H1 (cell line): ENCODE measurements around the gene STX19. TPM values are rescaled to one million over a fixed set of nuclear protein-coding genes. Genes with fewer than 3 reads are reported as not detected.

Experiments
- CTCF ChIA-PET: fragments of 300-600 bp; sonication (Branson Sonifier 250); formaldehyde crosslinking; loops from one replicate; lab custom pipeline; 2021; ENCODE audit not compliant: partially characterized antibody; lab: Charles Lee
- POLR2A ChIA-PET: fragments of 300-600 bp; sonication (Branson Sonifier 250); formaldehyde crosslinking; loops from one replicate; lab custom pipeline; 2021; ENCODE audit warnings: inconsistent platforms; ENCODE audit not compliant: partially characterized antibody; lab: Charles Lee
- DNase-seq, 2 experiments: peaks; one replicate each; pipeline versions ENCODE4 v3.0.0 to v3.0.0-alpha.2; 2010 to 2022; ENCODE audit warnings: low spot score in 2 of 2, low read depth in 1 of 2, mixed read lengths in 1 of 2
- FAIRE-seq: peaks from 2 replicates; lab custom pipeline; 2011; peaks lifted over from hg19 to GRCh38; lab: Jason Lieb, UNC
- H2AFZ ChIP-seq: 2 replicates; pipeline ENCODE4 v1.8.1; 2012; ENCODE audit warnings: low read length, inconsistent platforms
- H2AK5ac ChIP-seq: 2 replicates; pipeline ENCODE4 v1.6.1; 2013; ENCODE audit warnings: low read depth, low read length
- H2BK120ac ChIP-seq: replicated peaks from 2 replicates; pipeline ENCODE3; 2013; ENCODE audit warnings: low read depth, low read length, inconsistent platforms
- H2BK12ac ChIP-seq: 2 replicates; pipeline ENCODE4 v1.6.1; 2013; ENCODE audit warnings: low read depth, low read length
- H2BK15ac ChIP-seq: 2 replicates; pipeline ENCODE4 v1.6.1; 2013; ENCODE audit warnings: low read length
- H2BK20ac ChIP-seq: 2 replicates; pipeline ENCODE4 v1.6.1; 2013; ENCODE audit warnings: low read length
- H2BK5ac ChIP-seq: 2 replicates; pipeline ENCODE4 v1.6.1; 2013; ENCODE audit warnings: low read depth, low read length
- H3K14ac ChIP-seq: 2 replicates; pipeline ENCODE4 v1.6.1; 2013; ENCODE audit warnings: inconsistent platforms; ENCODE audit not compliant: insufficient read length
- H3K18ac ChIP-seq: 2 replicates; pipeline ENCODE4 v1.6.1; 2013; ENCODE audit warnings: low read length; ENCODE audit errors: extremely low read depth
- H3K23ac ChIP-seq: 2 replicates; pipeline ENCODE4 v1.6.1; 2013; ENCODE audit warnings: inconsistent platforms; ENCODE audit not compliant: insufficient read length
- H3K23me2 ChIP-seq: 2 replicates; pipeline ENCODE4 v1.6.1; 2013; ENCODE audit warnings: low read depth, low read length
- H3K27ac ChIP-seq: 2 replicates; pipeline ENCODE4 v1.6.1; 2011; ENCODE audit warnings: low read depth, low read length, inconsistent platforms
- H3K27me3 ChIP-seq, 4 experiments: replicated peaks in 1 of 4; 1 replicate in 1 of 4; 2 replicates in 3 of 4; pipeline versions ENCODE4 v1.6.1 to v1.8.1; 2011 to 2013; ENCODE audit warnings: low read length in 3 of 4, mild to moderate bottlenecking in 3 of 4, inconsistent platforms in 2 of 4, mixed read lengths in 2 of 4, moderate library complexity in 1 of 4; ENCODE audit not compliant: control insufficient read depth in 3 of 4, insufficient read depth in 3 of 4; ENCODE audit errors: extremely low read depth in 1 of 4
- H3K36me3 ChIP-seq, 4 experiments: 2 replicates each; pipeline versions ENCODE4 v1.6.1 to v1.8.1; 2011 to 2013; ENCODE audit warnings: mild to moderate bottlenecking in 4 of 4, low read length in 3 of 4, moderate library complexity in 2 of 4, control low read depth in 1 of 4, inconsistent platforms in 1 of 4; ENCODE audit not compliant: insufficient read depth in 4 of 4, control insufficient read depth in 2 of 4
- H3K4ac ChIP-seq: replicated peaks from 2 replicates; pipeline ENCODE3; 2013; ENCODE audit warnings: low read length, low read depth, mixed read lengths, inconsistent platforms; ENCODE audit not compliant: insufficient read length
- H3K4me1 ChIP-seq, 4 experiments: replicated peaks in 1 of 4; 1 replicate in 1 of 4; 2 replicates in 3 of 4; pipeline versions ENCODE4 v1.6.1 to v1.8.1; 2011 to 2013; ENCODE audit warnings: low read length in 3 of 4, inconsistent platforms in 2 of 4, mixed read lengths in 1 of 4; ENCODE audit not compliant: insufficient read depth in 4 of 4, control insufficient read depth in 3 of 4
- H3K4me2 ChIP-seq, 2 experiments: 2 replicates each; pipeline versions ENCODE4 v1.6.1 to v1.8.1; 2011 to 2013; ENCODE audit warnings: low read depth in 2 of 2, low read length in 2 of 2, control low read depth in 1 of 2, inconsistent platforms in 1 of 2, mild to moderate bottlenecking in 1 of 2; ENCODE audit not compliant: insufficient read depth in 1 of 2
- H3K4me3 ChIP-seq, 4 experiments: fragments of 200-600, 300-600 bp in 1 of 4; sonication (generic), shearing (Covaris generic), sonication (Bioruptor Twin) in 1 of 4; 2 replicates each; pipeline versions ENCODE4 v1.5.1 to v1.8.1; 2011 to 2016; ENCODE audit warnings: low read length in 4 of 4, low read depth in 3 of 4, control low read depth in 2 of 4, inconsistent platforms in 2 of 4, mild to moderate bottlenecking in 2 of 4, mixed read lengths in 1 of 4, moderate library complexity in 1 of 4; ENCODE audit not compliant: insufficient read depth in 2 of 4; ENCODE audit errors: extremely low read depth in 1 of 4
- H3K56ac ChIP-seq: replicated peaks from 2 replicates; pipeline ENCODE3; 2013; ENCODE audit warnings: low read depth, mild to moderate bottlenecking, mixed read lengths, low read length, inconsistent platforms; ENCODE audit not compliant: insufficient read length
- H3K79me1 ChIP-seq: 2 replicates; pipeline ENCODE4 v1.6.1; 2013; ENCODE audit warnings: low read depth, low read length, control low read depth
- H3K79me2 ChIP-seq, 2 experiments: 2 replicates each; pipeline versions ENCODE4 v1.6.1 to v1.8.1; 2012 to 2013; ENCODE audit warnings: low read length in 2 of 2, mild to moderate bottlenecking in 2 of 2, inconsistent platforms in 1 of 2; ENCODE audit not compliant: insufficient read depth in 2 of 2, control insufficient read depth in 1 of 2
- H3K9ac ChIP-seq, 4 experiments: replicated peaks in 1 of 4; 1 replicate in 1 of 4; 2 replicates in 3 of 4; pipeline versions ENCODE4 v1.6.1 to v1.8.1; 2011 to 2013; ENCODE audit warnings: low read depth in 3 of 4, low read length in 3 of 4, control low read depth in 2 of 4, mild to moderate bottlenecking in 2 of 4, moderate library complexity in 2 of 4, inconsistent platforms in 1 of 4; ENCODE audit errors: extremely low read depth in 1 of 4
- H3K9me3 ChIP-seq, 2 experiments: 2 replicates each; pipeline versions ENCODE4 v1.6.1 to v1.8.1; 2012 to 2013; ENCODE audit warnings: mild to moderate bottlenecking in 2 of 2, moderate library complexity in 2 of 2, control low read depth in 1 of 2, inconsistent platforms in 1 of 2, low read depth in 1 of 2, low read length in 1 of 2, mixed read lengths in 1 of 2; ENCODE audit not compliant: insufficient read depth in 2 of 2
- H4K20me1 ChIP-seq, 2 experiments: replicated peaks in 1 of 2; 2 replicates each; pipeline versions ENCODE3 to v1.8.1; 2011 to 2013; ENCODE audit warnings: inconsistent platforms in 2 of 2, low read length in 2 of 2, mild to moderate bottlenecking in 1 of 2; ENCODE audit not compliant: insufficient read depth in 2 of 2, control insufficient read depth in 1 of 2
- H4K5ac ChIP-seq: 2 replicates; pipeline ENCODE4 v1.6.1; 2013; ENCODE audit warnings: low read length, low read depth, mixed read lengths, inconsistent platforms; ENCODE audit not compliant: insufficient read length
- H4K8ac ChIP-seq: 2 replicates; pipeline ENCODE4 v1.8.0; 2013; ENCODE audit warnings: mild to moderate bottlenecking, moderate library complexity, low read length, inconsistent platforms; ENCODE audit not compliant: insufficient read depth; ENCODE audit errors: extremely low read depth
- H4K91ac ChIP-seq: replicated peaks from 2 replicates; pipeline ENCODE3; 2013; ENCODE audit warnings: low read length, mixed read lengths, inconsistent platforms; ENCODE audit not compliant: insufficient read length
- BRCA1 ChIP-seq: IDR thresholded peaks from 2 replicates; pipeline ENCODE4 v1.6.1; 2012; ENCODE audit warnings: low read depth, low read length, improper control_type of control experiment
- GABPA ChIP-seq: IDR thresholded peaks from 2 replicates; pipeline ENCODE4 v1.6.1; 2011; ENCODE audit warnings: mild to moderate bottlenecking, low read length, moderate library complexity, borderline replicate concordance; ENCODE audit not compliant: insufficient read depth
- KDM1A ChIP-seq: fragments of 200-600, 300-600 bp; sonication (generic); IDR thresholded peaks from 2 replicates; pipeline ENCODE4 v1.7.1; 2016; ENCODE audit warnings: mild to moderate bottlenecking, low read length, borderline replicate concordance
- PHF8 ChIP-seq: fragments of 200-600 bp; sonication (generic); conservative IDR thresholded peaks from 2 replicates; pipeline ENCODE4 v1.7.1; 2012; ENCODE audit warnings: low read depth, mild to moderate bottlenecking, inconsistent platforms, low read length, moderate library complexity
- TAF1 ChIP-seq: IDR thresholded peaks from 2 replicates; pipeline ENCODE4 v1.6.1; 2011; ENCODE audit warnings: mild to moderate bottlenecking, low read depth, low read length
- ZNF274 ChIP-seq: IDR thresholded peaks from 2 replicates; pipeline ENCODE4 v1.7.0; 2012; ENCODE audit warnings: low read length, borderline replicate concordance; ENCODE audit errors: extremely low read depth
- WGBS, 2 experiments: shearing (Covaris generic) in 1 of 2; methylation state at CpG; one replicate each; pipeline versions ENCODE4 v1.1.6 to v1.1.7; 2013 to 2015; ENCODE audit warnings: low lambda C conversion rate in 2 of 2, mixed read lengths in 2 of 2, inconsistent platforms in 1 of 2, low coverage in 1 of 2, missing lambda C conversion rate in 1 of 2; ENCODE audit not compliant: insufficient replicate concordance in 2 of 2, insufficient coverage in 1 of 2, insufficient read length in 1 of 2; ENCODE audit errors: extremely low coverage in 1 of 2, missing lambda C conversion rate in 1 of 2; 5-methylcytosine and 5-hydroxymethylcytosine counted together
- polyA plus RNA-seq, 7 experiments: library from polyadenylated mRNA; depleted of rRNA in 3 of 7; stranded (reverse) in 5 of 7; unstranded in 2 of 7; fragments of >200 nt in 5 of 7; fragments of 200-250 nt in 2 of 7; gene quantifications; 1 replicate in 5 of 7; 2 replicates in 1 of 7; 4 replicates in 1 of 7; pipeline versions ENCODE4 v1.2.1 to v1.2.3, GENCODE V29; 2011 to 2013; ENCODE audit warnings: missing spikeins in 2 of 7, mixed read lengths in 2 of 7
- total RNA-seq: library from RNA; stranded (reverse); fragmentation: NEBNext Ultra II Directional; extraction: Animal tissue kit (Norgen Biotek cat#: 25700); gene quantifications from 2 replicates; pipeline ENCODE4 v1.2.1, GENCODE V29; 2021

STX19 gene
- total and polyA plus RNA-seq, 2 of the 8 experiments (the other 6 are each of a cell fraction or from before 2014, with no cell fraction given), result not detected

DNA sequence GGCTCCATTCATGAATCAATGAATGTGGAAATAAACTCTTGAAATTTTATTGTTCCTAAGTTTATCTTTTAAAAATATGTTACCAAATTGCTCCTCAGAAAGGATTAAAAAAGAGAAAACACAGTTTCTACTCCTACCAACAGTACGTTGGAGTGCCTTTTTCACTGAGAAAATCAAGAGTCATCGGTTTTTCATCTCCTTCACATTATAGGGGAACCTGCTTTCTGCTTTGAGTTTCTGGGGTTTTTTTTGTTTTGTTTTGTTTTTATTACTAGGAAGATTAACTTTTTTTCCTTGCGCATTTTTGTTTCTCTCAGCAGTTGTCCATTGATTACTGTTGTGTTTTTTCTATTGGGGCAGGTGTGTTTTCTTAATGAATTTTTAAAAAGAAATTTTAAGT lies 45.0 kb downstream of the STX19 start:
- H3K4me2 ChIP-seq, result no peak overlapping the region
- H3K27ac ChIP-seq, result no peak overlapping the region
- no peak overlapping the region for H3K23ac ChIP-seq
- H2BK12ac ChIP-seq, result no peak overlapping the region
- no peak overlapping the region for H2AFZ ChIP-seq
- H3K14ac ChIP-seq, result no peak overlapping the region
- no peak overlapping the region for H3K56ac ChIP-seq
- no peak for DNase-seq
- WGBS, 2 experiments, result 95% methylated on average over 3 of the region's 3 CpGs; no CpG with 5 or more reads in 1 of the 2 experiments
- no peaks in the 10 kb centered on the region for H4K20me1 ChIP-seq
- ChIA-PET CTCF (no interaction called here), POLR2A (no interaction called here)
- peaks cover 0 to 3% (median 0%) of the 10 kb centered on the region in 4 experiments; a peak in 1 of 7 replicates for H3K4me1 ChIP-seq
- no peaks in the 10 kb centered on the region for H3K23me2 ChIP-seq
- no peak overlapping the region for H2AK5ac ChIP-seq
- no peak overlapping the region for H2BK20ac ChIP-seq
- TF ChIP-seq BRCA1, result no peak
- TF ChIP-seq ZNF274, result no peak
- no peak for TF ChIP-seq TAF1
- no peak for TF ChIP-seq GABPA
- no peak for TF ChIP-seq PHF8
- TF ChIP-seq KDM1A, result no peak
- no peaks in the 10 kb centered on the region for H3K9me3 ChIP-seq
- no peak overlapping the region for H4K91ac ChIP-seq
- H2BK120ac ChIP-seq, result no peak overlapping the region
- H3K9ac ChIP-seq, result no peak overlapping the region
- H2BK5ac ChIP-seq, result no peak overlapping the region
- no peak overlapping the region for H3K18ac ChIP-seq
- no peaks in the 10 kb centered on the region for H3K79me1 ChIP-seq
- no peak overlapping the region for H4K8ac ChIP-seq
- H2BK15ac ChIP-seq, result no peak overlapping the region
- no peak overlapping the region for H3K4me3 ChIP-seq
- peaks cover 0 to 38% of the 10 kb centered on the region in 2 experiments; a peak in 2 of 4 replicates for H3K79me2 ChIP-seq
- no peak for FAIRE-seq
- no peaks in the 10 kb centered on the region for H3K27me3 ChIP-seq
- no peak overlapping the region for H4K5ac ChIP-seq
- H3K36me3 ChIP-seq, result no peaks in the 10 kb centered on the region
- no peak overlapping the region for H3K4ac ChIP-seq
